ENCODE data around the gene SLC17A6.

The SLC17A6 gene

DNA sequence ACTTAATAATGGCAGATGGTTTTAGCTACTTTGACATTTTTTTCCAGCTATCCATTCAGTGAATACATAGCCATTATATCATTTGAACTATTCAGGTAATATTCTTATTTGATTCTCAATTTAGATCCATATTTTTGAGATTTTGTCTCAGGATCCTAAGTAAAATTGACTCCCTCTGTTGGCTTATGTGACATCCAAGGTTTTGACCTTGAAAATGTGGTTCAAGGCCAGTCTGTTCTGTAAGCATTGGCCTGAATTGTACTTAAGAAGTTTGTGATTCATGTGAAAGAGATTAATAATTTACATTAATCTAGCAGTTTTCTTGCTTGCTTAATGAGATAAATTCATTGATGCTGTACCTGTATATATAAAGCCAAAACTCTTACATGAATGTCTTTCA is 1.6 kb upstream of the SLC17A6 start:
- H3K27me3 ChIP-seq (ENCODE audit: insufficient read depth, low read depth, severe bottlenecking) = no peaks in the 10 kb centered on the region
- no peak overlapping the region for H3K4me3 ChIP-seq (ENCODE audit: low read depth, low read length)
- no peak for DNase-seq
- no peaks in the 10 kb centered on the region for H3K36me3 ChIP-seq
- no peak overlapping the region for H3K27ac ChIP-seq
- TF ChIP-seq, protein P1, sequence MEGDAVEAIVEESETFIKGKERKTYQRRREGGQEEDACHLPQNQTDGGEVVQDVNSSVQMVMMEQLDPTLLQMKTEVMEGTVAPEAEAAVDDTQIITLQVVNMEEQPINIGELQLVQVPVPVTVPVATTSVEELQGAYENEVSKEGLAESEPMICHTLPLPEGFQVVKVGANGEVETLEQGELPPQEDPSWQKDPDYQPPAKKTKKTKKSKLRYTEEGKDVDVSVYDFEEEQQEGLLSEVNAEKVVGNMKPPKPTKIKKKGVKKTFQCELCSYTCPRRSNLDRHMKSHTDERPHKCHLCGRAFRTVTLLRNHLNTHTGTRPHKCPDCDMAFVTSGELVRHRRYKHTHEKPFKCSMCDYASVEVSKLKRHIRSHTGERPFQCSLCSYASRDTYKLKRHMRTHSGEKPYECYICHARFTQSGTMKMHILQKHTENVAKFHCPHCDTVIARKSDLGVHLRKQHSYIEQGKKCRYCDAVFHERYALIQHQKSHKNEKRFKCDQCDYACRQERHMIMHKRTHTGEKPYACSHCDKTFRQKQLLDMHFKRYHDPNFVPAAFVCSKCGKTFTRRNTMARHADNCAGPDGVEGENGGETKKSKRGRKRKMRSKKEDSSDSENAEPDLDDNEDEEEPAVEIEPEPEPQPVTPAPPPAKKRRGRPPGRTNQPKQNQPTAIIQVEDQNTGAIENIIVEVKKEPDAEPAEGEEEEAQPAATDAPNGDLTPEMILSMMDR (IDR thresholded peaks at IDR 0.05; ENCODE audit: low read depth, low read length) = no peak
- no peaks in the 10 kb centered on the region for H3K9me3 ChIP-seq (ENCODE audit: severe bottlenecking)

DNA sequence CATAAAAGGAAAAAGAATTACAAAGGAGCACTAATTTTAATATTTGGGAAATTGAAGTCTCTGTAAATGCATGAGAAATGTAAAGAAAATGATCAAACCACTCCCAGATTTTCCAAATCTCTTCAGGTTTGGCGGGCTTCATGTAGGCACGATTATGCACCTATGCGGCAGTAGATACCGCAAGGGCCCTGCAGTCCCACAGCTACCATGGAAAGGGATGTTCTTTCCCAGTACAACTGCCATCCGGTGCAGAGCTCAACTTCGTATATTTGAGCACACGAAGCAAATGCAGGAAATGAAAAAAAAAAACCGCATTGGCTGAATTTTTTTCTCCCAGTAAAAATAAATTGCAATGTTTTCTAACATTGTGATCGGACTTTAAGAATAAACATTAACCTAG is 1.4 kb downstream of the SLC17A6 start:
- TF ChIP-seq, protein P1 (IDR thresholded peaks at IDR 0.05; ENCODE audit: low read depth, low read length) = no peak
- Histone ChIP-seq H3K27ac (no peak overlapping the region), H3K9me3 (ENCODE audit: severe bottlenecking) (no peaks in the 10 kb centered on the region), H3K4me3 (ENCODE audit: low read depth, low read length) (no peak overlapping the region), H3K27me3 (ENCODE audit: insufficient read depth, low read depth, severe bottlenecking) (no peaks in the 10 kb centered on the region), H3K36me3 (no peaks in the 10 kb centered on the region)
- no peak for DNase-seq

DNA sequence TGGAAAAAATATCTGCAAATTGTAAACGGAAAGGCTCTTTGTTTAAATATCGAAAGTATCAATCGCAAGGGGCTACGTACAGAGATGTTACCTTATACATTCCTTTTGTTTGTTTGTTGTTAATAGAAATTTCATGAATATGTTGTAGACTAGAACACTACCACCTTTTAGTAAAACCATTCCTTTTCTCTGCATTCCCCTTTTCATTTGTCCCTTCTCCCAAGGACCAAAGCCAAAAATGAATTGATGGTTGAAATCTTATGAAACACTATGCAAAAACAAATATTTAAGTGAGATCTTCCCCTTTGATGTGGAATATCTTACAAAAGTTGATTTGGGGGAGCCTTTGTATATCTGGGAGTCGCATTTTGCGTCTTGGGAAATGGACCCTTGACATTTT is 2.1 kb downstream of the SLC17A6 start:
- Histone ChIP-seq H3K27ac (no peak overlapping the region), H3K9me3 (ENCODE audit: severe bottlenecking) (no peaks in the 10 kb centered on the region), H3K27me3 (ENCODE audit: insufficient read depth, low read depth, severe bottlenecking) (no peaks in the 10 kb centered on the region), H3K36me3 (no peaks in the 10 kb centered on the region), H3K4me3 (ENCODE audit: low read depth, low read length) (no peak overlapping the region)
- TF ChIP-seq, protein P1 (IDR thresholded peaks at IDR 0.05; ENCODE audit: low read depth, low read length) = no peak
- DNase-seq = no peak

DNA sequence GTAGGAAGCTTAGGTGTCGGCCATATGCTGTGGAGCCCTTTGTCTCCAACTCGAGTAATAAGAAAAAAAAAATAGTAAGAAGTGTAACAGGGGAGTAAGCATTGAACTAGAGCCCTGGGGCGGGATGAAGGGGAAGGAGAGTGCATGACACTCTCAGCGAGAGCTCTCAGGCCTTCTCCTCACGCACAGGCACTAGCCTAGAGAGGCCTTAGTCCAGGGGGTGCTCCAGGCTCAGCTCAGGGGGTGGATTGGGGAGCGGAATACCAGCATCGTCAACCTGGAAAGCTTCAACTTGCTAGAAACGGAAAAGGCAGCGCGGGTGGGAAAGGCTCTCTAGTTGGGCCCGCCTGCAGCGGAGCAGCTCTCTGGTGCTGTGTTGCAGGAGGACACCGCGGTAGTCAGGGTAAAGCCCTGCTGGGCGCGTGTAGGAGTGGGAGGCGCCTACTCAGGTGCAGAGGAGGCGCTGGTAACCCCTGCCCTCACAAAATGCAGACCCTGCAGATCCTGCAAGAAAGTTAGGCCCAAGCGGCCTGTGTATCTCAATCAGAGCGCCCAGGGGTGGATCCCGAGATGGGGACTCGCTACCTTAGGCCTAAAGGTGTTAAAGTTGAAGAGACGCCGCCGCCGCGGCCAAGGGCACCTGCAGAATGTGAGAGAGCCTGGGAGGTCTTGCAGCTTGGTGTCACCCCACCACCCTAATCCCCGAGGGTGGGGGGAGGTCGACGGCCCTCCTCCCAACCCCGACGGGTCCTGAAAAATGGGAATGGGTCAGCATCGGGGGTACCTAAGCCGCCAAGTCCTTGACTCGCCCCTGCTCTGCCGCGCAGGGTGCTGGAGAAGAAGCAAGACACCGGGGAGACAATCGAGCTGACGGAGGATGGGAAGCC is 2.8 kb downstream of the SLC17A6 start:
- H3K27ac ChIP-seq = no peak overlapping the region
- H3K27me3 ChIP-seq (ENCODE audit: insufficient read depth, low read depth, severe bottlenecking) = no peaks in the 10 kb centered on the region
- H3K9me3 ChIP-seq (ENCODE audit: severe bottlenecking) = no peaks in the 10 kb centered on the region
- no peak overlapping the region for H3K4me3 ChIP-seq (ENCODE audit: low read depth, low read length)
- no peak for DNase-seq
- TF ChIP-seq, protein P1 (IDR thresholded peaks at IDR 0.05; ENCODE audit: low read depth, low read length) = no peak
- H3K36me3 ChIP-seq = no peaks in the 10 kb centered on the region

DNA sequence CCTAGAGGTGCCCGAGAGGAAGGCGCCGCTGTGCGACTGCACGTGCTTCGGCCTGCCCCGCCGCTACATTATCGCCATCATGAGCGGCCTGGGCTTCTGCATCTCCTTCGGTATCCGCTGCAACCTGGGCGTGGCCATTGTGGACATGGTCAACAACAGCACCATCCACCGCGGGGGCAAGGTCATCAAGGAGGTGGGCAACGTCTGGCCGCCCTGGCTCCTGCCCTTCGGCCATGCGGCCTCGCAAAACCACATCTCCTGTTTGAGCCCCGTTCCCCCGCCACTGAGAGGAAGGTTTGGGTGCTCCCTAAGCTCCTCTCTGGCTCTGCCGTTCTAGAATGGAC is 3.4 kb downstream of the SLC17A6 start:
- H3K36me3 ChIP-seq = no peaks in the 10 kb centered on the region
- no peak for DNase-seq
- H3K27ac ChIP-seq = no peak overlapping the region
- no peak overlapping the region for H3K4me3 ChIP-seq (ENCODE audit: low read depth, low read length)
- TF ChIP-seq, protein P1 (IDR thresholded peaks at IDR 0.05; ENCODE audit: low read depth, low read length) = no peak
- no peaks in the 10 kb centered on the region for H3K27me3 ChIP-seq (ENCODE audit: insufficient read depth, low read depth, severe bottlenecking)
- H3K9me3 ChIP-seq (ENCODE audit: severe bottlenecking) = no peaks in the 10 kb centered on the region

Measured in WERI-Rb-1 (cell line).